ENCODE results near the gene C1orf198.

The C1orf198 gene

DNA sequence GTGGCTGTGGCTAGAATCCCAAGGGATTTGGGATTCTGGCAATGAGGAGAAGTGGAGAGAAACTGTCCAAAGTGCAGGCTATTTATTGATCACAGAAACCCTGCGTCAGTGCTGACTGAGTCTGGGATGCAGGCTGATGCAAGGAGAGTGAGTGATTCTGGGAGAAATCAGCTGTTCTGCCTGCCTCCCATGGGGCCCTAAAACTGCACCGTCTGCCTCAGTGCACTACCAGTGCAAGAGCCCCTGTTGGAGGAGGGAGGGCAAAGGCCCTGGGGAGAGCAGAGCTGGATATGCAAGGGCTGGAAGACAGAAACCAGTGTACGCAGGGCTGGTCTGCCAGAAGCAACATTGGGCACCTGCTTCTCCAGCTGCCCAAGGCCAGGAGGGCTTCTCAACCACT lies 42.6 kb downstream of the C1orf198 start:
- DNase-seq (ENCODE audit: low read depth, low spot score), result no peak
- Histone ChIP-seq H3K36me3 (ENCODE audit: insufficient read depth, insufficient read length, low read length) (no peaks in the 10 kb centered on the region), H3K27me3 (ENCODE audit: insufficient read depth, insufficient read length) (no peaks in the 10 kb centered on the region), H3K4me3 (ENCODE audit: insufficient read length, low read depth) (no peak overlapping the region), H3K9me3 (ENCODE audit: insufficient read depth, low read length) (no peaks in the 10 kb centered on the region), H3K9ac (ENCODE audit: insufficient read length, low read depth) (no peak overlapping the region), H3K4me1 (ENCODE audit: insufficient read depth, insufficient read length) (no peaks in the 10 kb centered on the region)
- TF ChIP-seq SUZ12 (IDR thresholded peaks at IDR 0.05; ENCODE audit: extremely low read depth, insufficient read depth, insufficient read length), result no peak
- no peak for TF ChIP-seq ZNF274 (IDR thresholded peaks at IDR 0.05; ENCODE audit: low read depth, low read length)
- no peak for TF ChIP-seq YY1 (IDR thresholded peaks at IDR 0.05; ENCODE audit: insufficient read depth, insufficient read length)

DNA sequence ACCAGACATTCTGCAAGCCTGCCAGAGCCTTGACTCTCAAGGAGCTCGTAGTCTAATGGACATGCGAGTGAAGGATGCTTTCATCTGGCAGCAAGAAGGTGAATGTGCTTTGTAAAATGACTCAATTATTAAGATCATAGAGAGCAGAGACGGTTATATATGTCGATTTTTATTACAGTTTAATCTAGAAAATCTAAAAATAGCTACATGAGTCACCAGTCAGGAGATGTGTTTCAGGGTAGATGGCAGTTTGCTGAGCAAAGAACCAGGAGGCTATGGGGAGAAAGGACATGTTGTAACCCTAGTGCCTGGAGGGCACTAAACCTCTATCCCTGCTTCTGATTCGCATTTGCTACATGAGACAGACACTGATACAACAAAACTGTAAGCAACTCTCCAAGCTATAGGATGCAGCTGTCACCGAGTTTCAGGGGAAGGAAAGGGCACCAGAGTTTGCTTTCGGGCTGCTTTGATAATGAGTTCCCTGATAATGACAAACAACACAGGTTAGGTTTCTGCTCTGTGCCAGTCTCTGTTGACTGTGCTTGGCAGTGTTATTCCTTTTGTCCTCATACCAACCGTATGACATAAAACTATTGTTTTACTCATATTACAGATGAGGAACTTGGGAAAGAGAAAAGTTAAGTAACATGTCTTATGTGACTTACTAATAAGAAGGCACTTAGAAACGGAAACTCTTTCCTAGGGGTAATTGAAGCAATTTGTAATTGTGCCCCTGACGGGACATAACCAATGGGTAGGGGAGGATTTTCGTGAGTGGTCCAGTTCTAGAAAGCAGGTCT lies 43.2 kb downstream of the C1orf198 start:
- Histone ChIP-seq H3K36me3 (ENCODE audit: insufficient read depth, insufficient read length, low read length) (no peaks in the 10 kb centered on the region), H3K4me1 (ENCODE audit: insufficient read depth, insufficient read length) (no peaks in the 10 kb centered on the region), H3K27me3 (ENCODE audit: insufficient read depth, insufficient read length) (no peaks in the 10 kb centered on the region), H3K9ac (ENCODE audit: insufficient read length, low read depth) (no peak overlapping the region), H3K4me3 (ENCODE audit: insufficient read length, low read depth) (no peak overlapping the region), H3K9me3 (ENCODE audit: insufficient read depth, low read length) (no peaks in the 10 kb centered on the region)
- TF ChIP-seq SUZ12 (IDR thresholded peaks at IDR 0.05; ENCODE audit: extremely low read depth, insufficient read depth, insufficient read length) (no peak), YY1 (IDR thresholded peaks at IDR 0.05; ENCODE audit: insufficient read depth, insufficient read length) (no peak)
- DNase-seq (ENCODE audit: low read depth, low spot score), result no peak

DNA sequence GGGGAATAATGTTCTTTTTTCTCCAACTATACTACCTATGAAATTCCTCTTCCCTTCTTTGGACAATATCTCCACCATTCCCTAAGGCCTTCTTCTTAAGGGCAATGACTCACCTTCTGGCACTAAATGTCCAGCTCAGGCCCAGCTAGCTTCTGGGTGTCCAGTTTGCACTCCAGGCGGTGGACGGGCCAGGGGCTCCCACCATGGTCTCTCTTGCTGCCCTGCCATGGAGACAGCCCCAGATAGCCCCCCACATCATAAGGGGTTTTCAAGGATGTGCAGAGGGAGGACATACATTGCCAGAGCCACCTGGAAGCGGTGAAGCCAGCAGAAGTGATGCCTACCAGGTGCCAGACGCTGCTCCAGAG lies 43.8 kb downstream of the C1orf198 start:
- Histone ChIP-seq H3K9me3 (ENCODE audit: insufficient read depth, low read length) (no peaks in the 10 kb centered on the region), H3K36me3 (ENCODE audit: insufficient read depth, insufficient read length, low read length) (no peaks in the 10 kb centered on the region), H3K4me1 (ENCODE audit: insufficient read depth, insufficient read length) (no peaks in the 10 kb centered on the region), H3K9ac (ENCODE audit: insufficient read length, low read depth) (no peak overlapping the region), H3K4me3 (ENCODE audit: insufficient read length, low read depth) (no peak overlapping the region), H3K27me3 (ENCODE audit: insufficient read depth, insufficient read length) (no peaks in the 10 kb centered on the region)
- TF ChIP-seq SUZ12 (IDR thresholded peaks at IDR 0.05; ENCODE audit: extremely low read depth, insufficient read depth, insufficient read length), result no peak
- TF ChIP-seq ZNF274 (IDR thresholded peaks at IDR 0.05; ENCODE audit: low read depth, low read length), result no peak
- no peak for DNase-seq (ENCODE audit: low read depth, low spot score)

- no peak overlapping the region for H3K9ac ChIP-seq (ENCODE audit: insufficient read length, low read depth)
- no peak overlapping the region for H3K4me3 ChIP-seq (ENCODE audit: insufficient read length, low read depth)
- no peaks in the 10 kb centered on the region for H3K9me3 ChIP-seq (ENCODE audit: insufficient read depth, low read length)
- TF ChIP-seq ZNF274 (IDR thresholded peaks at IDR 0.05; ENCODE audit: low read depth, low read length), result no peak
- TF ChIP-seq SUZ12 (IDR thresholded peaks at IDR 0.05; ENCODE audit: extremely low read depth, insufficient read depth, insufficient read length), result no peak
- no peak for TF ChIP-seq YY1 (IDR thresholded peaks at IDR 0.05; ENCODE audit: insufficient read depth, insufficient read length)
- no peaks in the 10 kb centered on the region for H3K4me1 ChIP-seq (ENCODE audit: insufficient read depth, insufficient read length)
- H3K36me3 ChIP-seq (ENCODE audit: insufficient read depth, insufficient read length, low read length), result no peaks in the 10 kb centered on the region
- H3K27me3 ChIP-seq (ENCODE audit: insufficient read depth, insufficient read length), result no peaks in the 10 kb centered on the region
- DNase-seq (ENCODE audit: low read depth, low spot score), result no peak
These were observed 44.4 kb downstream of the C1orf198 start for GRCh38 chr1:230823931-230824381.

- H3K4me1 ChIP-seq (ENCODE audit: insufficient read depth, insufficient read length), result no peaks in the 10 kb centered on the region
- H3K9ac ChIP-seq (ENCODE audit: insufficient read length, low read depth), result no peak overlapping the region
These were observed 44.9 kb downstream of the C1orf198 start for GRCh38 chr1:230823426-230823825.

GRCh38 chr1:230822092-230822581 lies 46.2 kb downstream of the C1orf198 start:
- no peaks in the 10 kb centered on the region for H3K27me3 ChIP-seq (ENCODE audit: insufficient read depth, insufficient read length)
- no peak for DNase-seq (ENCODE audit: low read depth, low spot score)
- H3K9ac ChIP-seq (ENCODE audit: insufficient read length, low read depth), result no peak overlapping the region
- no peak for TF ChIP-seq ZNF274 (IDR thresholded peaks at IDR 0.05; ENCODE audit: low read depth, low read length)
- H3K36me3 ChIP-seq (ENCODE audit: insufficient read depth, insufficient read length, low read length), result no peaks in the 10 kb centered on the region
- no peaks in the 10 kb centered on the region for H3K9me3 ChIP-seq (ENCODE audit: insufficient read depth, low read length)
- H3K4me3 ChIP-seq (ENCODE audit: insufficient read length, low read depth), result no peak overlapping the region
- H3K4me1 ChIP-seq (ENCODE audit: insufficient read depth, insufficient read length), result no peaks in the 10 kb centered on the region

More at GRCh38 chr1:230823426-230823825, 44.9 kb downstream of the C1orf198 start:
- Histone ChIP-seq H3K4me3 (ENCODE audit: insufficient read length, low read depth) (no peak overlapping the region), H3K27me3 (ENCODE audit: insufficient read depth, insufficient read length) (no peaks in the 10 kb centered on the region), H3K9me3 (ENCODE audit: insufficient read depth, low read length) (no peaks in the 10 kb centered on the region), H3K36me3 (ENCODE audit: insufficient read depth, insufficient read length, low read length) (no peaks in the 10 kb centered on the region)
- DNase-seq (ENCODE audit: low read depth, low spot score), result no peak
- TF ChIP-seq YY1 (IDR thresholded peaks at IDR 0.05; ENCODE audit: insufficient read depth, insufficient read length), result no peak
- no peak for TF ChIP-seq ZNF274 (IDR thresholded peaks at IDR 0.05; ENCODE audit: low read depth, low read length)

- Histone ChIP-seq H3K36me3 (ENCODE audit: insufficient read depth, insufficient read length, low read length) (no peaks in the 10 kb centered on the region), H3K9me3 (ENCODE audit: insufficient read depth, low read length) (no peaks in the 10 kb centered on the region), H3K4me3 (ENCODE audit: insufficient read length, low read depth) (no peak overlapping the region), H3K4me1 (ENCODE audit: insufficient read depth, insufficient read length) (no peaks in the 10 kb centered on the region), H3K9ac (ENCODE audit: insufficient read length, low read depth) (no peak overlapping the region), H3K27me3 (ENCODE audit: insufficient read depth, insufficient read length) (no peaks in the 10 kb centered on the region)
- TF ChIP-seq YY1 (IDR thresholded peaks at IDR 0.05; ENCODE audit: insufficient read depth, insufficient read length) (no peak), ZNF274 (IDR thresholded peaks at IDR 0.05; ENCODE audit: low read depth, low read length) (no peak), SUZ12 (IDR thresholded peaks at IDR 0.05; ENCODE audit: extremely low read depth, insufficient read depth, insufficient read length) (no peak)
- no peak for DNase-seq (ENCODE audit: low read depth, low spot score)
These were observed 47.0 kb downstream of the C1orf198 start for GRCh38 chr1:230821346-230821745.
